Peyer's patch (tissue), 4 donors: ENCODE measurements around the gene BACH2.

ENCODE experiments used
- CTCF ChIP-seq, 6 experiments: fragments of 450-650 bp in 4 of 6; fragments of 200-600 bp in 2 of 6; sonication (generic) in 1 of 6; IDR thresholded peaks; one replicate each; pipeline ENCODE4 v1.5.1; 2017 to 2019; ENCODE audit warnings: antibody characterized with exemption in 6 of 6, mild to moderate bottlenecking in 3 of 6, moderate library complexity in 1 of 6
- POLR2A ChIP-seq, 2 donors: fragments of 450-650 bp; IDR thresholded peaks; one replicate each; pipeline ENCODE4 v1.5.1; 2017; ENCODE audit warnings: antibody characterized with exemption in 2 of 2, mild to moderate bottlenecking in 2 of 2, moderate library complexity in 2 of 2

- TF ChIP-seq POLR2A (IDR thresholded peaks at IDR 0.05) (no peak), CTCF (IDR thresholded peaks at IDR 0.05) (no peak)
These were observed 46.2 kb downstream of the BACH2 start for GRCh38 chr6:90250405-90250804.
